CD8-positive, alpha-beta memory T cell (primary cell): Measurements from ENCODE around the gene MALAT1. TPM values are rescaled to one million over a fixed set of nuclear protein-coding genes. Genes with fewer than 3 reads are reported as not detected.

Source experiments
- CTCF ChIA-PET: fragments of 350-600 bp; sonication (Branson Sonifier 250); formaldehyde crosslinking; loops from one replicate; lab custom pipeline; 2021; ENCODE audit warnings: antibody characterized with exemption; lab: Charles Lee
- POLR2A ChIA-PET: fragments of 350-600 bp; sonication (Branson Sonifier 250); formaldehyde crosslinking; loops from one replicate; lab custom pipeline; 2021; ENCODE audit warnings: antibody characterized with exemption; lab: Charles Lee
- DNase-seq, 5 donors: peaks; one replicate each; pipeline versions ENCODE4 v3.0.0 to v3.0.0-alpha.2; 2020 to 2022; ENCODE audit warnings: mixed read lengths in 1 of 5
- H3K27ac ChIP-seq: one replicate; pipeline ENCODE4 v1.7.0; 2013; ENCODE audit warnings: low read depth, mild to moderate bottlenecking, low read length, moderate library complexity
- H3K27me3 ChIP-seq: 2 replicates; pipeline ENCODE4 v1.7.0; 2013; ENCODE audit warnings: low read length, mild to moderate bottlenecking; ENCODE audit not compliant: insufficient read depth, poor library complexity, severe bottlenecking
- H3K36me3 ChIP-seq: 2 replicates; pipeline ENCODE4 v1.7.0; 2013; ENCODE audit warnings: mild to moderate bottlenecking, low read length, moderate library complexity; ENCODE audit not compliant: insufficient read depth
- H3K4me1 ChIP-seq: 2 replicates; pipeline ENCODE4 v1.7.0; 2013; ENCODE audit warnings: mild to moderate bottlenecking, low read length, moderate library complexity; ENCODE audit not compliant: insufficient read depth
- H3K4me3 ChIP-seq: 2 replicates; pipeline ENCODE4 v1.7.0; 2013; ENCODE audit warnings: mild to moderate bottlenecking, low read length
- H3K9me3 ChIP-seq: 2 replicates; pipeline ENCODE4 v1.7.0; 2013; ENCODE audit warnings: mild to moderate bottlenecking, low read length
- H3K27ac Mint-ChIP-seq, 8 donors: one replicate each; pipeline ENCODE4 v1.8.0; 2020 to 2021; ENCODE audit warnings: mixed read lengths in 8 of 8, mild to moderate bottlenecking in 6 of 8, inconsistent platforms in 3 of 8, moderate library complexity in 3 of 8
- H3K27me3 Mint-ChIP-seq, 2 donors: one replicate each; pipeline ENCODE4 v1.8.0; 2020 to 2021; ENCODE audit warnings: mixed read lengths in 2 of 2, mild to moderate bottlenecking in 1 of 2, moderate library complexity in 1 of 2
- H3K36me3 Mint-ChIP-seq, 3 donors: one replicate each; pipeline ENCODE4 v1.8.0; 2020 to 2021; ENCODE audit warnings: mixed read lengths in 3 of 3, inconsistent platforms in 1 of 3, mild to moderate bottlenecking in 1 of 3
- H3K4me1 Mint-ChIP-seq, 3 donors: one replicate each; pipeline ENCODE4 v1.8.0; 2020 to 2021; ENCODE audit warnings: mixed read lengths in 3 of 3, inconsistent platforms in 1 of 3, mild to moderate bottlenecking in 1 of 3
- H3K4me3 Mint-ChIP-seq, 7 donors: one replicate each; pipeline ENCODE4 v1.8.0; 2020 to 2021; ENCODE audit warnings: mixed read lengths in 7 of 7, mild to moderate bottlenecking in 6 of 7, moderate library complexity in 4 of 7, inconsistent platforms in 2 of 7
- H3K9me3 Mint-ChIP-seq, 5 donors: one replicate each; pipeline ENCODE4 v1.8.0; 2020 to 2022; ENCODE audit warnings: mixed read lengths in 5 of 5, mild to moderate bottlenecking in 3 of 5, moderate library complexity in 2 of 5, inconsistent platforms in 1 of 5
- polyA plus RNA-seq: library from polyadenylated mRNA; unstranded; fragments of 300-500 nt; fragmentation: Illumina TruSeq; gene quantifications from one replicate; pipeline ENCODE4 v1.2.3, GENCODE V29; 2021
- total RNA-seq, 2 experiments: library from RNA; stranded (reverse); gene quantifications; one replicate each; pipeline ENCODE4 v1.2.3, GENCODE V29; 2021

The MALAT1 gene
- total and polyA plus RNA-seq, 3 experiments from 2014 or later = 2,529 to 4,912 (median 4,639) TPM

DNA sequence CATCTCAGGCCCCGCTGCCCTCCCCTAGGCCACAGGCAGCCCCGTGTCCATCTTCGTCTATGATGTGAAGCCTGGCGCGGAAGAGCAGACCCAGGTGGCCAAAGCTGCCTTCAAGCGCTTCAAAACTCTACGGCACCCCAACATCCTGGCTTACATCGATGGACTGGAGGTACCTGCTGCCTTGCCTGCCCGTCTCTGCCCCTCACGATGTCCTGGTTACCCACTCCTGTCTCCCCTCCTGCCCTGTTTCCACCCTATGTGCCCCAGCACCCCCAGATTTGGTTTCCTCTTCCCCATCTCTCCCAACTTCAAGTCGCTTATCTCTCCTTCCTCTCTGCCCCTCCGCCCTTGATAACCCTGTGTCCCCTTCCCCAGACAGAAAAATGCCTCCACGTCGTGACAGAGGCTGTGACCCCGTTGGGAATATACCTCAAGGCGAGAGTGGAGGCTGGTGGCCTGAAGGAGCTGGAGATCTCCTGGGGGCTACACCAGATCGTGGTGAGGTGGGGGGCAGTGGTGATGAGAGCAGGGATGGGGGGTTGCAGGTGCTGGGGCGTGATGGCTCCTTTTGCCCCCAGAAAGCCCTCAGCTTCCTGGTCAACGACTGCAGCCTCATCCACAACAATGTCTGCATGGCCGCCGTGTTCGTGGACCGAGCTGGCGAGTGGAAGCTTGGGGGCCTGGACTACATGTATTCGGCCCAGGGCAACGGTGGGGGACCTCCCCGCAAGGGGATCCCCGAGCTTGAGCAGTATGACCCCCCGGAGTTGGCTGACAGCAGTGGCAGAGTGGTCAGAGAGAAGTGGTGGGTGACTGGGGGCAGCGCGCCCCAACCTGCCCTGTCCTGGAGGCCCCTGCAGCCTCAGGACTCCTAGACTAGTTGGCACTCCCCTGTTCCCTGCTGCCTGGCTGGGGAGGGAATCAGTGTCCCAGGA lies 27.0 kb downstream of the MALAT1 start:
- POLR2A ChIA-PET = interaction anchor here (0.6 to 2.5 kb wide), 13 partner anchors 15 to 391 kb away, joined by 3 to 13 read pairs (median 3); partner anchors contain the start of genes FAM89B, MALAT1 and ZNRD2
- peak overlapping the region; percentile 81 to 91 (median 85) for H3K4me3 Mint-ChIP-seq
- peak in 1 of 5 donors; percentile 25 for DNase-seq
- no peaks in the 10 kb centered on the region for H3K9me3 ChIP-seq
- H3K36me3 Mint-ChIP-seq = peaks cover 0 to 27% (median 4%) of the 10 kb centered on the region in 3 donors
- peaks cover 57% of the 10 kb centered on the region for H3K4me1 ChIP-seq
- H3K27ac ChIP-seq = peak overlapping the region; percentile 76
- H3K27ac Mint-ChIP-seq = peak overlapping the region; percentile 16 to 89 (median 84)
- peaks cover 0 to 1% of the 10 kb centered on the region in 2 donors for H3K27me3 Mint-ChIP-seq
- H3K27me3 ChIP-seq = no peaks in the 10 kb centered on the region
- peaks cover 21% of the 10 kb centered on the region for H3K36me3 ChIP-seq
- H3K4me1 Mint-ChIP-seq = peaks cover 49 to 66% (median 51%) of the 10 kb centered on the region in 3 donors
- H3K4me3 ChIP-seq = peak overlapping the region; percentile 75
- H3K9me3 Mint-ChIP-seq = no peaks in the 10 kb centered on the region
- CTCF ChIA-PET = interaction anchor here (0.7 to 3.8 kb wide), 8 partner anchors 15 to 211 kb away, joined by 3 to 42 read pairs (median 4); partner anchors contain the start of gene CDC42EP2

DNA sequence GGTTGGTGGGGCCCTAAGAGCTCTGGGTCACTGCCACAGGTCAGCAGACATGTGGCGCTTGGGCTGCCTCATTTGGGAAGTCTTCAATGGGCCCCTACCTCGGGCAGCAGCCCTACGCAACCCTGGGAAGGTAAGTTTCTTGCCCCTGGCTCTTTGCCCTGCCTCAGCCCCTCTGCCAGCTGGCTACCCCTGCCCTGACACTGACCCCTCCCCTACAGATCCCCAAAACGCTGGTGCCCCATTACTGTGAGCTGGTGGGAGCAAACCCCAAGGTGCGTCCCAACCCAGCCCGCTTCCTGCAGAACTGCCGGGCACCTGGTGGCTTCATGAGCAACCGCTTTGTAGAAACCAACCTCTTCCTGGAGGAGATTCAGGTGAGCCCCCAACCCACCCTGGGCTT lies 27.9 kb downstream of the MALAT1 start:
- POLR2A ChIA-PET = interaction anchor here (0.5 to 0.8 kb wide), 3 partner anchors 15 to 23 kb away, joined by 3 to 6 read pairs (median 3); no protein-coding TSS in a partner anchor
- Histone ChIP-seq H3K9me3 (no peaks in the 10 kb centered on the region), H3K4me1 (peaks cover 55% of the 10 kb centered on the region), H3K27me3 (no peaks in the 10 kb centered on the region), H3K4me3 (no peak overlapping the region), H3K27ac (no peak overlapping the region), H3K36me3 (peaks cover 29% of the 10 kb centered on the region)
- no peak for DNase-seq
- Mint-ChIP-seq H3K4me3 (peak overlapping the region in 6 of 7 donors; percentile 23 to 86 (median 80)), H3K9me3 (no peaks in the 10 kb centered on the region), H3K4me1 (peaks cover 48 to 64% (median 49%) of the 10 kb centered on the region in 3 donors), H3K27ac (peak overlapping the region in 1 of 8 donors; percentile 87), H3K27me3 (peaks cover 0 to 1% of the 10 kb centered on the region in 2 donors), H3K36me3 (peaks cover 0 to 36% (median 8%) of the 10 kb centered on the region in 3 donors)
- CTCF ChIA-PET = interaction anchor here (2.3 to 3.8 kb wide), 3 partner anchors 10 to 66 kb away, joined by 7 to 42 read pairs (median 11); no protein-coding TSS in a partner anchor

DNA sequence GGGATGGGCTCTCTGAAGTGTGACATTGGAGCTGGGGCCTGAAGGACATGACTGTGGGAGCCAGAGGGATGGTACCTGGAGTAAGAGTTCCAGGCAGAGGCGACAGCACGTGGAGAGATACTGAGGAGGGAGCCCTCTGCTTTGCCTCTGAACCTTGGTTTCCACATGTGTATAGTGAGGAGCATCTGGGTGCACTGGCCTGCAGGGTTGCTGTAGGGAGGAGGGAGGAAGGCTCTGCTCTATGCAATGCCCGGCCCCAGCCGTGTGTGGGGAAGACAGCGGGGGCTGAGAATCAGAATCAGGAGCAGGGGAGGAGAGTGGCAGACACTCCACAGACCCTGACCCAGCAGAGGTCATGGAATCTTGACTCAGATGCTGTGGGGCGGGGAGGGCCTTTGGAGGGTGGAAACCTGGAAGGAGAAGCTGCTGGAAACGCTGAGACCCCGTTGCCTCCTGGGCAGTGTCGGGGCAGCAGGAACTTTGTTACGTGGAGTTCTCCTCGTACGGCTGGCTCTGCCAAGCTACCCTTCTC lies 30.0 kb downstream of the MALAT1 start:
- no peak for DNase-seq
- Histone ChIP-seq H3K36me3 (peaks cover 36% of the 10 kb centered on the region), H3K9me3 (no peaks in the 10 kb centered on the region), H3K4me3 (no peak overlapping the region), H3K27me3 (no peaks in the 10 kb centered on the region), H3K4me1 (peaks cover 36% of the 10 kb centered on the region), H3K27ac (no peak overlapping the region)
- POLR2A ChIA-PET = interaction anchor here (1.0 kb wide), 1 partner anchor 17 kb away, joined by 3 read pairs; no protein-coding TSS in a partner anchor
- peaks cover 0 to 50% (median 10%) of the 10 kb centered on the region in 3 donors for H3K36me3 Mint-ChIP-seq
- peak overlapping the region in 2 of 8 donors; percentile 2 to 50 for H3K27ac Mint-ChIP-seq
- no peaks in the 10 kb centered on the region for H3K9me3 Mint-ChIP-seq
- peak overlapping the region in 1 of 7 donors; percentile 10 for H3K4me3 Mint-ChIP-seq
- CTCF ChIA-PET = interaction anchor here (0.9 to 2.3 kb wide), 2 partner anchors 8 to 11 kb away, joined by 3 to 7 read pairs; no protein-coding TSS in a partner anchor
- H3K4me1 Mint-ChIP-seq = peaks cover 28 to 43% (median 30%) of the 10 kb centered on the region in 3 donors
- H3K27me3 Mint-ChIP-seq = peaks cover 0 to 1% of the 10 kb centered on the region in 2 donors

DNA sequence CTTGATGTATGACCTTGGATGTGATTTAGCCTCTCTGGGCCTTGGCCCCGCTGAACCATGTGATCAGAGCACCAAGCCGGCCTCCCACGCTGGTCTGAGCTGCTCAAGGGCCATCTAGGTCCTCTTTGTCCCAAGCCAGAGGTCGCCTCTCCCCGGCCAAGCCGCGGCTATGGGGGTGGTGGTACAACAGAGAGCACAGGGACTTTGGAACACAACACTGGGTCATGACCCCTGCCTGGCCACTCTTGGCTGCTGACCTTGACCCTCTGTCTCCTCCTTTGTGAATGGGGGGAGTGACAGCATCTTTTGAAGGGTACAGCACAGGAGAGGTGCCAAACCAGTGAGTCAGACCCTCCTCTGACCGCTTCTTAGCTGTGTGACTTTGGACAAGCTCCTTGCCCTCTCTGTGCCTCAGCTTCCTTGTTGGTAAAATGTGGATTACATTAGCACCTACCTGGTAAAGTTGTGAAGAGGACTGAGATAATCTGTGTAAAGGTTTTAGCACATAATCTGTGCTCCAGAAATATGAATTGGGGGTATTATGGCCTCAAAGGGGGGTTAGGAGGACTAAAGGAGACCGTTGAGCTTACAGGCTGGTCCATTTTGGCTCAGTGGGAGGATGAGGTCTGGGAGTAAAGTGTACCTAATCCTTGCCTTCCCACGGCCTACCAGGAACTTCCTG lies 30.8 kb downstream of the MALAT1 start:
- H3K4me1 ChIP-seq = peaks cover 29% of the 10 kb centered on the region
- peaks cover 36% of the 10 kb centered on the region for H3K36me3 ChIP-seq
- POLR2A ChIA-PET = interaction anchor here (0.5 to 1.0 kb wide), 3 partner anchors 8 to 17 kb away, joined by 3 to 7 read pairs (median 3); no protein-coding TSS in a partner anchor
- CTCF ChIA-PET = interaction anchor here (0.9 kb wide), 1 partner anchor 10 kb away, joined by 3 read pairs; no protein-coding TSS in a partner anchor
- Mint-ChIP-seq H3K4me3 (peak overlapping the region in 1 of 7 donors; percentile 32), H3K9me3 (no peaks in the 10 kb centered on the region), H3K36me3 (peaks cover 0 to 55% (median 12%) of the 10 kb centered on the region in 3 donors), H3K27me3 (no peaks in the 10 kb centered on the region), H3K27ac (peak overlapping the region in 7 of 8 donors; percentile 23 to 87 (median 60)), H3K4me1 (peaks cover 20 to 35% (median 24%) of the 10 kb centered on the region in 3 donors)
- H3K9me3 ChIP-seq = no peaks in the 10 kb centered on the region
- no peak for DNase-seq
- no peak overlapping the region for H3K4me3 ChIP-seq
- no peaks in the 10 kb centered on the region for H3K27me3 ChIP-seq
- no peak overlapping the region for H3K27ac ChIP-seq

DNA sequence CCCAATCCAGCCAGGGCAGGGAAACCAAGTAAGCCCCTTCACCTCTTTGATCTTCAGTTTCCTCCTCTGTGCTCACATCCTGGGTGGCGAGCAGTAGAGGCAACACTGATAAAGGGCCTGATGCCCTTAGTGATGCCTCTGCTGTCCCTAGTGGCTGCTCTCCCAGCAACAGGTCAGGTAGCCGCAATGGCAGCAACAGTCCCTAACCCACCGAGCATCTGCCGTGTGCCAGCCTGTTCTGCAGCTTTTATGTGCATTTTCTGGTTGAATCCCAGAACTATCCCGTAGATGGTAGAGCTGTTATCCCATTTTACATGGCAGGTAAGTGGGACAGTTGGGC lies 31.3 kb downstream of the MALAT1 start:
- DNase-seq = peak in 1 of 5 donors; percentile 45
- H3K4me1 Mint-ChIP-seq = peaks cover 20 to 35% (median 24%) of the 10 kb centered on the region in 3 donors

DNA sequence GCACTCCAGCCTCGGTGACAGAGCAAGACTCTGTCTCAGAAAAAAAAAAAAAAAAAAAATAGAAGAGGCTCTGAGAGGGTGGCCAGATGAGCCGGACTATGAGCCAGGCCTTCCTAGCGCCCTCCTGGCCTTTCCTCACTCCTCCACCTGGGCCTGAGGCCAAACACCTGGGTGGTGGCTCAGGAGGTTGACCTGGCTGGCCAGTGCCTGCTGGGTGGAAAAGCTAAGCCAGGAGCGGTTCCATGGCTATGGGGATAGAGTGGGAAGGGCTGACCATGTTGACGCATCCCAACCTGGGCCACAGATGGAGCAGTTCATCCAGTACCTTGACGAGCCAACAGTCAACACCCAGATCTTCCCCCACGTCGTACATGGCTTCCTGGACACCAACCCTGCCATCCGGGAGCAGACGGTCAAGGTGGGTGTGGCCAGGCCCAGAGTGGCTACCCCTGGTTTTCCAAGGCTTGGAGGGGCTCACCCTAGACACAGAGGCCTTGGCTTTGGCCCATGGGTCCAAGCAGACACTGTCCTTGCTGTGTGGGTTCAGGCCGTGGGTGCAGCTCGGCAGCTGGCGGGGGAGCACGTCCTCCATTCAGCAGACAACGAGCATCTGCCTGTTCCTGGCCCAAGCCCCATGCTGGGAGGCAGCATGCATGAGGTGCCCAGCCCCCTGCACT lies 33.7 kb downstream of the MALAT1 start:
- Histone ChIP-seq H3K27me3 (no peaks in the 10 kb centered on the region), H3K4me3 (no peak overlapping the region), H3K9me3 (no peaks in the 10 kb centered on the region), H3K27ac (no peak overlapping the region), H3K36me3 (peaks cover 27% of the 10 kb centered on the region), H3K4me1 (peaks cover 13% of the 10 kb centered on the region)
- peaks cover 0 to 68% (median 14%) of the 10 kb centered on the region in 3 donors for H3K36me3 Mint-ChIP-seq
- H3K9me3 Mint-ChIP-seq = no peaks in the 10 kb centered on the region
- H3K27me3 Mint-ChIP-seq = no peaks in the 10 kb centered on the region
- ChIA-PET POLR2A (interaction anchor here (0.6 kb wide), 1 partner anchor 283 kb away, joined by 5 read pairs; no protein-coding TSS in a partner anchor), CTCF (interaction anchor here (2.7 kb wide), 1 partner anchor 8 kb away, joined by 11 read pairs; no protein-coding TSS in a partner anchor)
- no peak overlapping the region for H3K27ac Mint-ChIP-seq
- H3K4me1 Mint-ChIP-seq = peaks cover 10 to 16% (median 14%) of the 10 kb centered on the region in 3 donors
- no peak overlapping the region for H3K4me3 Mint-ChIP-seq
- no peak for DNase-seq

More for the DNA sequence above, 31.3 kb downstream of the MALAT1 start:
- Mint-ChIP-seq H3K36me3 (peaks cover 0 to 58% (median 14%) of the 10 kb centered on the region in 3 donors), H3K27me3 (no peaks in the 10 kb centered on the region), H3K9me3 (no peaks in the 10 kb centered on the region), H3K27ac (peak overlapping the region in 7 of 8 donors; percentile 23 to 87 (median 52)), H3K4me3 (peak overlapping the region in 1 of 7 donors; percentile 32)
- Histone ChIP-seq H3K27me3 (no peaks in the 10 kb centered on the region), H3K27ac (no peak overlapping the region), H3K4me3 (no peak overlapping the region), H3K4me1 (peaks cover 29% of the 10 kb centered on the region), H3K36me3 (peaks cover 36% of the 10 kb centered on the region), H3K9me3 (no peaks in the 10 kb centered on the region)
- ChIA-PET POLR2A (interaction anchor here (0.6 kb wide), 1 partner anchor 17 kb away, joined by 3 read pairs; no protein-coding TSS in a partner anchor), CTCF (interaction anchor here (2.7 kb wide), 1 partner anchor 11 kb away, joined by 11 read pairs; no protein-coding TSS in a partner anchor)
